BLaER1 treated with 17β-estradiol and CSF1 and Interleukin-3, amounts not matched to agents 10 nM and 100 nM (cell line): ENCODE results near the gene SNX18.
A peak's percentile ranks its signal among the peaks of the same experiment; 100 is the strongest.
"Not testable (repeated sequence)": the region's sequence is repeated elsewhere in the genome, so short reads cannot be mapped to it uniquely, and the experiment has no call there.

ENCODE experiments used
- H3K27ac ChIP-seq, 11 experiments: shearing (Covaris generic); formaldehyde crosslinking; 2 replicates each; pipeline ENCODE4 v1.8.1; 2022
- H3K27me3 ChIP-seq, 11 experiments: shearing (Covaris generic); formaldehyde crosslinking; 2 replicates each; pipeline ENCODE4 v1.8.1; 2022
- H3K36me3 ChIP-seq, 11 experiments: shearing (Covaris generic); formaldehyde crosslinking; 2 replicates each; pipeline ENCODE4 v1.8.1; 2022
- H3K4me1 ChIP-seq, 10 experiments: shearing (Covaris generic); formaldehyde crosslinking; 2 replicates each; pipeline ENCODE4 v1.8.1; 2022
- H3K4me2 ChIP-seq, 11 experiments: shearing (Covaris generic); formaldehyde crosslinking; 2 replicates each; pipeline ENCODE4 v1.8.1; 2022
- H3K4me3 ChIP-seq, 10 experiments: shearing (Covaris generic); formaldehyde crosslinking; 2 replicates each; pipeline ENCODE4 v1.8.1; 2022
- H3K9ac ChIP-seq, 11 experiments: shearing (Covaris generic); formaldehyde crosslinking; 2 replicates each; pipeline ENCODE4 v1.8.1; 2022
- H3K9me3 ChIP-seq, 11 experiments: shearing (Covaris generic); formaldehyde crosslinking; replicated peaks in 1 of 11; 2 replicates each; pipeline ENCODE4 v1.8.1; 2022
- H4K20me1 ChIP-seq, 11 experiments: shearing (Covaris generic); formaldehyde crosslinking; 2 replicates each; pipeline ENCODE4 v1.8.1; 2022
- Cebpa-rat ChIP-seq, 11 experiments: shearing (Covaris generic); IDR thresholded peaks; 2 replicates each; pipeline ENCODE4 v1.8.1; 2022

Gene SNX18

GRCh38 chr5:54528633-54529209 is 11.2 kb downstream of the SNX18 start:
- 0 out of 22 replicates have a peak, but pooled peaks cover 0 to 3% (median 0%) of the 10 kb centered on the region in 11 experiments for H3K9me3 ChIP-seq
- H3K36me3 ChIP-seq = peaks cover 45 to 82% (median 66%) of the 10 kb centered on the region in 11 experiments
- TF ChIP-seq Cebpa-rat (IDR thresholded peaks at IDR 0.05) = no peak
- H3K4me2 ChIP-seq = peak overlapping the region in 2 of 11 experiments; percentile 44 to 99; a peak in 4 of 22 replicates
- no peak overlapping the region for H3K27ac ChIP-seq
- H3K27me3 ChIP-seq = no peaks in the 10 kb centered on the region
- H3K4me3 ChIP-seq = no peak overlapping the region
- H3K4me1 ChIP-seq = peaks cover 14 to 100% (median 26%) of the 10 kb centered on the region in 10 experiments; a peak in 17 of 20 replicates
- no peak overlapping the region for H3K9ac ChIP-seq
- H4K20me1 ChIP-seq = peaks cover 85 to 100% (median 100%) of the 10 kb centered on the region in 11 experiments

- no peaks in the 10 kb centered on the region for H3K27me3 ChIP-seq
- H4K20me1 ChIP-seq = peaks cover 86 to 100% (median 100%) of the 10 kb centered on the region in 11 experiments
- peaks cover 39 to 82% (median 62%) of the 10 kb centered on the region in 11 experiments for H3K36me3 ChIP-seq
- no peak for TF ChIP-seq Cebpa-rat (IDR thresholded peaks at IDR 0.05)
- H3K4me3 ChIP-seq = no peak overlapping the region
- peak overlapping the region in 3 of 11 experiments; percentile 6 to 99 (median 44); a peak in 4 of 22 replicates for H3K4me2 ChIP-seq
- H3K9ac ChIP-seq = peak overlapping the region in 1 of 11 experiments; percentile 32; a peak in 1 of 22 replicates
- no peaks in the 10 kb centered on the region for H3K9me3 ChIP-seq
- peaks cover 17 to 100% (median 23%) of the 10 kb centered on the region in 10 experiments; a peak in 17 of 20 replicates for H3K4me1 ChIP-seq
- H3K27ac ChIP-seq = no peak overlapping the region
Measured at GRCh38 chr5:54529565-54529964, 12.0 kb downstream of the SNX18 start.

GRCh38 chr5:54531546-54531945 is 14.0 kb downstream of the SNX18 start:
- no peak overlapping the region for H3K27ac ChIP-seq
- peaks cover 0 to 8% (median 5%) of the 10 kb centered on the region in 11 experiments; a peak in 8 of 22 replicates for H3K9me3 ChIP-seq
- 0 out of 22 replicates have a peak overlapping the region, but pooled peaks of 2 of the 11 experiments have one; percentile 4 to 21 for H3K9ac ChIP-seq
- H4K20me1 ChIP-seq = peaks cover 76 to 100% (median 96%) of the 10 kb centered on the region in 11 experiments
- peaks cover 28 to 76% (median 51%) of the 10 kb centered on the region in 11 experiments for H3K36me3 ChIP-seq
- peak overlapping the region in 4 of 11 experiments; percentile 4 to 99 (median 40); a peak in 5 of 22 replicates for H3K4me2 ChIP-seq
- H3K4me3 ChIP-seq = no peak overlapping the region
- no peaks in the 10 kb centered on the region for H3K27me3 ChIP-seq
- H3K4me1 ChIP-seq = peaks cover 17 to 94% (median 21%) of the 10 kb centered on the region in 10 experiments; a peak in 17 of 20 replicates
- TF ChIP-seq Cebpa-rat (IDR thresholded peaks at IDR 0.05) = no peak

GRCh38 chr5:54533541-54534190 is 16.1 kb downstream of the SNX18 start:
- H4K20me1 ChIP-seq = peaks cover 63 to 100% (median 94%) of the 10 kb centered on the region in 11 experiments
- peaks cover 13 to 78% (median 32%) of the 10 kb centered on the region in 11 experiments for H3K36me3 ChIP-seq
- no peak for TF ChIP-seq Cebpa-rat (IDR thresholded peaks at IDR 0.05)
- H3K4me3 ChIP-seq = no peak overlapping the region
- peaks cover 0 to 8% (median 5%) of the 10 kb centered on the region in 11 experiments; a peak in 8 of 22 replicates for H3K9me3 ChIP-seq
- peaks cover 17 to 89% (median 21%) of the 10 kb centered on the region in 10 experiments; a peak in 18 of 20 replicates for H3K4me1 ChIP-seq
- H3K27ac ChIP-seq = 0 out of 22 replicates have a peak overlapping the region, but pooled peaks of 1 of the 11 experiments have one; percentile 37
- H3K9ac ChIP-seq = peak overlapping the region in 2 of 11 experiments; percentile 27 to 58; a peak in 3 of 22 replicates
- H3K27me3 ChIP-seq = no peaks in the 10 kb centered on the region
- peak overlapping the region in 8 of 11 experiments; percentile 5 to 79 (median 38); a peak in 11 of 22 replicates for H3K4me2 ChIP-seq

DNA sequence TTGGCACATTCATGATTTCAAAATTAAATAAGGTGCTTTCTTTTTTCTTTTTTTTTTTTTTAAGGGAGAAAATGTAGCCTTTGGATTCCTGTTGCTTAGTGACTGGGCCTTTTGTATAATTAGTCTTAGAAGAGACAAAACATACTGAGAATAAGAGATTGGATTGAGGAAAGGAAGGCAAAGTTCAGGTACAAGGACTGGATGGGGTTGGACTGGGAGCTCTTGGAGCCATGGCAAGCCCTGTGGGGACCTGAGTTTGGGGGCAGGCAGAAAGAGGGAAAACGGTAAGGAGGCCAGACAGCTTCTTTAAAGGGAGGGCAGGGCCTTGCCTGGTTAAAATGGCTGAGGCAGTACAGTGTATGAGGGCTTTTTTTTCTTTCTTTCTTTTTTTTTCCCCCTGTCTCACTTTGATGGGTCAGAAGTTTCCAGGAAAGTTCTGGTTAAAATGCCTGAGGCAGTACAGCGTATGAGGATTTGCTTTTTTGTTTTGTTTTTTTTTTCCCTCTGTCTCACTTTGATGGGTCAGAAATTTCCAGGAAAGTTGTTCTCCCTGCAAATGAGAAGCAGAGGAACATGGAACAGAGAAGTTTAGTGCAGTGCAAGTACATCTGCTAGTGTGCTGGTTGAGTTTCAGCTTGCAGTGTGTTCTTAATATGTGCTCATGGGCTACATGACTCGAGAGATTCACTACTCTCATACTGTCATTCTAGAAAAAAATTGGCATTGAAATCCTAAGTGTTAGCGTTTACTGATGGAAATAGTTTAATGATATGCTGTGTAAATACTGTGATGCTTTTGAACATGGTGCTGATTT is 16.8 kb downstream of the SNX18 start:
- H3K9me3 ChIP-seq = peaks cover 0 to 8% (median 5%) of the 10 kb centered on the region in 11 experiments; a peak in 8 of 22 replicates
- H3K4me1 ChIP-seq = peaks cover 17 to 88% (median 21%) of the 10 kb centered on the region in 10 experiments; a peak in 18 of 20 replicates
- H3K4me2 ChIP-seq = peak overlapping the region in 5 of 11 experiments; percentile 34 to 79 (median 44); a peak in 8 of 22 replicates
- peaks cover 11 to 78% (median 33%) of the 10 kb centered on the region in 11 experiments; a peak in 20 of 22 replicates for H3K36me3 ChIP-seq
- peak overlapping the region in 3 of 11 experiments; percentile 6 to 37 (median 25); a peak in 2 of 22 replicates for H3K27ac ChIP-seq
- peak overlapping the region in 2 of 11 experiments; percentile 27 to 58; a peak in 3 of 22 replicates for H3K9ac ChIP-seq
- TF ChIP-seq Cebpa-rat (IDR thresholded peaks at IDR 0.05) = no peak
- H3K27me3 ChIP-seq = no peaks in the 10 kb centered on the region
- peaks cover 56 to 100% (median 93%) of the 10 kb centered on the region in 11 experiments for H4K20me1 ChIP-seq
- H3K4me3 ChIP-seq = no peak overlapping the region

GRCh38 chr5:54535149-54535844 is 17.7 kb downstream of the SNX18 start:
- peaks cover 17 to 81% (median 19%) of the 10 kb centered on the region in 10 experiments; a peak in 18 of 20 replicates for H3K4me1 ChIP-seq
- no peak for TF ChIP-seq Cebpa-rat (IDR thresholded peaks at IDR 0.05)
- no peaks in the 10 kb centered on the region for H3K27me3 ChIP-seq
- H3K4me3 ChIP-seq = no peak overlapping the region
- no peak overlapping the region for H3K9ac ChIP-seq
- peaks cover 47 to 100% (median 93%) of the 10 kb centered on the region in 11 experiments for H4K20me1 ChIP-seq
- peaks cover 14 to 83% (median 41%) of the 10 kb centered on the region in 11 experiments; a peak in 21 of 22 replicates for H3K36me3 ChIP-seq
- H3K27ac ChIP-seq = no peak overlapping the region
- peaks cover 0 to 8% (median 5%) of the 10 kb centered on the region in 11 experiments; a peak in 8 of 22 replicates for H3K9me3 ChIP-seq
- H3K4me2 ChIP-seq = peak overlapping the region in 1 of 11 experiments; percentile 10; a peak in 1 of 22 replicates

DNA sequence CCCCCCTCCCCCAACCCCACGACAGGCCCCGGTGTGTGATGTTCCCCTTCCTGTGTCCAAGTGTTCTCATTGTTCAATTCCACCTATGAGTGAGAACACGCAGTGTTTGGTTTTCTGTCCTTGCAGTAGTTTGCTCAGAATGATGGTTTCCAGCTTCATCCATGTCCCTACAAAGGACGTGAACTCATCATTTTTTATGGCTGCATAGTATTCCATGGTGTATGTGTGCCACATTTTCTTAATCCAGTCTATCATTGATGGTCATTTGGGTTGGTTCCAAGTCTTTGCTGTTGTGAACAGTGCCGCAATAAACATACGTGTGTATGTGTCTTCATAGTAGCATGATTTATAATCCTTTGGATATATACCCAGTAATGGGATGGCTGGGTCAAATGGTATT is 18.8 kb downstream of the SNX18 start:
- Histone ChIP-seq H4K20me1 (peaks cover 39 to 100% (median 93%) of the 10 kb centered on the region in 11 experiments), H3K36me3 (peaks cover 14 to 88% (median 48%) of the 10 kb centered on the region in 11 experiments; a peak in 21 of 22 replicates), H3K4me1 (peaks cover 12 to 81% (median 14%) of the 10 kb centered on the region in 10 experiments; a peak in 18 of 20 replicates)
- not testable (repeated sequence) for H3K4me2 ChIP-seq, H3K4me3 ChIP-seq, H3K27me3 ChIP-seq, H3K27ac ChIP-seq, H3K9ac ChIP-seq, H3K9me3 ChIP-seq

- Histone ChIP-seq H3K4me1 (peaks cover 7 to 81% (median 9%) of the 10 kb centered on the region in 10 experiments; a peak in 15 of 20 replicates), H4K20me1 (peaks cover 35 to 100% (median 93%) of the 10 kb centered on the region in 11 experiments), H3K4me2 (peak overlapping the region in 1 of 11 experiments; percentile 9; a peak in 1 of 22 replicates), H3K36me3 (peaks cover 12 to 86% (median 46%) of the 10 kb centered on the region in 11 experiments; a peak in 21 of 22 replicates)
- H3K4me3 ChIP-seq, H3K9me3 ChIP-seq, H3K27ac ChIP-seq, H3K27me3 ChIP-seq, H3K9ac ChIP-seq: not testable (repeated sequence)
Measured at GRCh38 chr5:54536861-54537260, 19.3 kb downstream of the SNX18 start.
